GM18519 (cell line): ENCODE results near the gene PIPOX.
"Not testable (repeated sequence)": the region's sequence is repeated elsewhere in the genome, so short reads cannot be mapped to it uniquely, and the experiment has no call there.

Experiments used
- ATAC-seq: cut with Tn5 transposase; IDR thresholded peaks from one replicate; pipeline ENCODE4 v1.9.1; 2021; ENCODE audit warnings: mild to moderate bottlenecking, moderate library complexity; ENCODE audit not compliant: unreplicated experiment, low FRiP score

PIPOX gene

DNA sequence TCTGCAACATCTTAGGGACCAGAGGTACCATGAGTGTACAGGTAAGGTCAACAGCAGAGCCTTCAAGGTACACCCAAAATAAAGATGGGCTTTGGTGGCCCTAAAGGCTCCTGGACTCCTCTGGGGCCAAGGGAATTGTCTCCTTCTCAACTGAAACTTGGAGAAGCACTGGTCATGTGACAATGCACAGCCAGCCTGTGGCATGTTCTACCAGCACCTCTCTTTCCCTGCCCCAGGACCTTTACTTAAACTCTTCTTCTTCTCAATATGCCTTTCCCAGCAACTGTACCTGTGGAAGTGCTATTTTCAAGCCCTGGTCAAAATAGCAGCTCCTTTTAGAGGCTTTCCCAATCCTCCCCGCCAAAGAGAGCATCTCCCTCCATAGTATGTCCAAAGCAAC is 28.4 kb downstream of the PIPOX start:
- no peak for ATAC-seq

DNA sequence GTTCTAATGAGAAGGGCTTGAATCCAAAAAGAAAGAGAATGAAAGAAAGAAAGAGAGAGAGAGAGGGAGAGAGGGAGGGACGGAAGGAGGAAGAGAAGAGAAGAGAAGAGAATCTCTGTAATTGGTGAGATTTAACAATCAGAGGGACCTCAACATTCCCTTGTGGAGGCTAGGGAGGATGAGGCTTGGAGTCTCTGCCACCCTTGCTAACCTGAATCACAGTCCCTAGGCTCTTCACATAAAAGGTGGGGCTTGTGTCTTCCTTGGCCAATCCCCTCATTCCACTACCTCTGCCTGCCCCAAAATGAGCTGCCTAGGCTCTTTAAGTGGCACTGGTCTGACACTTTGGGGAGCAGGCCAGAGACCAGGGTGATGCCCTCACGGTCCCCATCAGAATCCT is 30.1 kb downstream of the PIPOX start:
- no peak for ATAC-seq

DNA sequence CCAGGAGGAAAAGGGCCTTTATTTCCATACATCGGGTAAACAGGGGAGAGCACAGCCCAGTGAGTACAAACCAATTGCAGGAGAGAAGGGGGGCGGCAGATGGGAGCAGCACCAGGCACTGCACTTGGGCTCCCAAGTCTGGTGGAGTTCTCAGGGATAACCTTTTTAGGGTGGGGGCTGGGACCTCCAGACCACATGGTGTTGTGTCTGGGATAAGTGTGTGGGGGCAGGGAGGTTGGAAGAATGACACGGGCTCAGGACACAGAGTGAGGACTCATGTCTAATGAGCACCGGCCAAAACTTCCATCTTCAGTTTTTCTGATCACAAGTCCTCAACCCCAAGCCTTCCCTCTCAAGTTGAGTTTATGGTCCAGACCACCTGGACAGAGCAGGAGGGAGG is 30.6 kb downstream of the PIPOX start:
- ATAC-seq: no peak

DNA sequence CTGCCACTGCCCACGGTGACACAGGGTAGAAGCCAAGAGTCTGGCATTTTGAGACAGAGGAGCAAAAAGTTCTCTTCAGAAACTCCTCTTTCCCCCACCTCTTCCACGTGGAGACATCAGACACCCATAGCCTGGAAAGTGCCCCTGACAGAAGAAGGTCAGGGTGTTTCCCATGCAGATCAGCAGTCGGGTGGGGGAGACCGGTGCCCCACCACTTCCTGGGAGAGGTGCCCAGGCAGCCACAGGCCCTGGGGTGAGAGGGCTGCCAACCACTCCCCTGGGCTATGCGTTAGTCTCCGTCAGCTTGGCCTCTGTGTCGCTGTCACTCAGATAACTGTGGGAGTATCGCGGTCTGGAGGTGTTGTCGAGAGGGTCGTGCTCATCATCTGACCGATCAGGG is 31.5 kb downstream of the PIPOX start:
- ATAC-seq: no peak

DNA sequence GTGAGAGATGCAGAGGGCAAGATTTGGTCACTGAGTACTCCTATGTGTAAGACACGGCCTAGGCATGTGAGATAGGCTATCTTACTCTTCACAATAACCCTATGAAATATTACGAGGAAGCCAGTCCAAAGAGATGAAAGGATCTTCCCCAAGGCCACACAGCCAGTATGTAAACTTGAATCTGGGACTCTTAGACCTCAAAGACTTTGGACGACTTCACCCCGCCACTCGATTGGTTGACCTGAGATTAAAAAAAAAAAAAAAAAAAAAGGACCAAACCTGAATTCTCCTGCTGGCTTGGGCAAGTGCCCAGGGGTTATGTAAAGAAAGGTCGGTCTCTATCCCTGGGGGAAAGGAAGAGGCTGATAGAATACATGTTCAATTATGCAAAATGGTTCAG is 33.1 kb downstream of the PIPOX start:
- ATAC-seq: no peak

DNA sequence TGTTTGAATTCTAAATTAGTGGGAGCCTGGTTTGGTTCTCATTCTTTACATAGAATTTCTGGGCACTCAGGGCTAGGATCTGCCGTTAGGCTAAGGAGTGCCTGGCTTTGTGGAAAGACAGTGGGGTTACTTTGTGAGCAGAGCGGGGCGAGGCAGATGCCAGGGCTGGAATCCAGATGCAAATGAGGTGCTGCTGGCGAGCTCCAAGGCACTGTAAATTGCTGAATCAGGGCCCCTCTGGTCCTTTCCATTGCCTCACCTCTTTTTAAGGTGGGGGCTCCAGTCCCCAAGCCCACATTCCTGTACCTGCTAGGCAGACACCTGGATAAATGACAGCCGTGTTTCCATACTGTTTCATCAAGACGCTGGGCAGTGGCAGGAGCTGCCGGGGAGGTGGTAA is 33.8 kb downstream of the PIPOX start:
- ATAC-seq: no peak

DNA sequence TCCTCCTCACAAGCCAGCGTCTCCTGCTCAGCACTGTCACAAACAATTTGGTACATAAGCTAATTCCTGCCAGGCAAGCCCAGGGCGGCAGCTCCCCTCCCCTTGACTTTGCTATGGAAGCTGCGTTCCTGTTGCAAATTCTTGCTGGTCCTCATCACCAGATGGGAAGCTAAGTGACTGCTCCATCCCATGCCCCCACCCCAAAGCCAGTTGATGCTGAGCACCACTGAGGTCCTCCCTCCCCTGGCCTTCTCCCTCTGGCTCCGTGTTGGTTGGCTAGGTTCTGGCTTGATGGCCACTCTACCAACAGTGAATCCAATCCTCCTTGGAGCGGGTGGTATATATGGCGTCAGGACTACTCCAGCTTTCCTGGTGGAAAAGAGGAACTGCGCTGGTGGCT is 34.4 kb downstream of the PIPOX start:
- ATAC-seq: no peak

DNA sequence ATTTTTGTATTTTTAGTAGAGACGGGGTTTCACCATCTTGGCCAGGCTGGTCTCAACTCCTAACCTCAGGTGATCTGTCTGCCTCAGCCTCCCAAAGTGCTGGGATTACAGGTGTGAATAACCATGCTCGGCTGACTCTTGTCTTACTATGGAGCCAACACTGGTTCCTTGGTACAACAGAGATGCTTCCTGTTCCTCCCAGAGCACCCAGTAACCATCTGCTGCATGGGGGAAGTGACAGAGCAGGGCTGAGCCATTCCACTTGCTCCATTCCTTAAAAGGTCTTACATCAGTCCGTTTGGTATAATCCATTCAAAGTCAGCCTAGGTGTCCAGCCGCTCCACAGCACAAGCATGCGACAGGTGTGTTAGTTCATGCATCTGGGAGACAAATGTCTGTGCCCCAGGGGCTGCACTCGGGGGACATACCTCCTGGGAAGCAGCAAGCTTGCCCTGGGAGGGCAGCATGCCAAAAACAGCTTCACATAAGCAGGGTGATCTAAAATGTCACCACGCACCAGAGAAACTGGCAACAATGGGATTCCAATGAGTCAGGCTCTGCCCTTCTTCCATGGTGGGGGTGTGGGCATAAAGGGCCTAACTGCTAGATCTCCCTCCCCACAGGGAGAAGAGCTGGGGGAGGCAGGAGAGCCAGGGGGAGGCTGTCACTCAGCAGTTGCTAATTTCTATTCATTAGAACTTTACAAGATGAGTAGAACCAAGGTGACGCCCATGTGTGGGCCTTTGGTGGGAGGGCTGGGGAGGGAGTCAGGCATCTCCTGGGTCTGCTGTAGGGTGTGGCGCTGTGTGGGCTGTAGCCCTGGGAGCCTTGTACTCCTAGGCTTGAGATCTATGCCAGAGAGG is 35.5 kb downstream of the PIPOX start:
- no peak for ATAC-seq

DNA sequence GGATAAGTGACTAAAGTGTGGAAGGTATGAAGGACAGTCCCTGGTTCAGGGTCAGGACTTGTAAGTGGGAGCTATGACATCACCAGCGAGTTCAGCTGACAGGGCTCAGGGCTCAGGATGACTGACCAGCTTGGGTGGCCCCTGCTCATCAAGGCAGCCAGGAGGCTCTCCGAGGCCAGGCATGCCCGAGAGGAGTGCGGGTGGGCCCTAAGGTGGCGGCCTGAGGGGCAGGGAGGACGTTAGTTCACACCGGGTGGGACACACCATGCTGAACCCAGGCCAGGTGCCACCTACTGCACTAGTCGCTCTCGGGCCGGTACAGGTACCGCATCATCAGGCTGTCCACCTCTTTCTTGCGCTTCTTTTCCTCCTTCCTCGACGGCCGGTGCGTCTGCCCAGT is 36.5 kb downstream of the PIPOX start:
- no peak for ATAC-seq

DNA sequence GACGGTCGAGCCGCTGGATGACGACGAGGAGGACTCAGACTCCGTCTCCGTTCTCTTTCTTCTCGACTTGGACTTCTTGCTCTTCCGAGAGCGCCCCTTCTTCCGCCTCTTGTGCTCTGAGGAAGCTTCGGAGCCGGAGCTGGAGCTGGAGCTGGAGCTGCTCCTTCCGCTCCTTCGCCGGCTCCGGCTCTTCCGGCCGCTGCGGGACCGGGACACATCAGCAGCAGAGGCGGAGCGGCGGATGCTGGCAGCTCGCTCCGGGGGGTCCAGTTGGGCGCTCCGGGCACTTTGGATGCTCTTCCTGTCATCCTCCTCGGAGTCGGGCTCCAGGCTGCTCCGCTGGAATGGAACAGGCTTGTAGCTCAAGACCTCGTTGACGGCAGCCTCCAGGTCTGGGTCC is 36.9 kb downstream of the PIPOX start:
- ATAC-seq: no peak

DNA sequence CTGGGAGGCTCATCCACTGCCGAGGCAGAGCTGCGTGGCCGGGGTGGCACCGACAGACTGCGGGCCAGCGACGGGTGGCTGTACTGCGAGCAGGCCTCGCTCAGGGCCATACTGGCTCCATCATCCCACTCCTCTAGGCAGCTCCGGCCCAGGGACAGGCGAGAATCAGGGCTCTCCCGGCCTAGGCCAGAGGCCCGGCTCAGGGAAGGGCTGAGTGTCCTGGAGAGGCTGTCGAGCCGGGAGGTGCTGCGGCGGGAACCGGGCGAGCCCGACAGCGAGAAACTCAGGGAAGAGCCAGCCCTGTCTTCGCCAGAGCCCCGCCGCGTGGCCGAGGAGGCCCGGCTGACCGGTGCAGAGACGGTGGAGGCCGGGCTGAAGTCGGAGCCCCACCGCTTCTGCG is 37.4 kb downstream of the PIPOX start:
- no peak for ATAC-seq

DNA sequence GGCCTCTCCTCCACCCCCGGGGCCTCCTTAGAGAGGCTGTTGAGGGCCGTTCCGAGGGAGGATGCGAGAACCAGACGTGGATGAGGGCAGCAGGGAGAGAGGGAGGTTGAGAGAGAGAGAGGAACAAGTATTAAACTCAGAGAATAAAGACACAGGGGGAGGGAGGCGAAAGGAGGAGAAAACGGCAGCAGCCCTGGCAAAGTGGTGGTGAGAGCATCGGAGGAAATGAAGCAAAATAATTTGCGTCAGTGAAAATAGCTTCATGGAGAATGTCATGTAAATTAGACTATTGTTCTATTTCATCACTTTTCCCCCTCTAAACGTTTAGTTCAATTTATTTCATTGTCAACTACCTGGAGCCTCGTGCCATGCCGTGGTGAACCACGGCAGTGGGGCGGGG is 38.0 kb downstream of the PIPOX start:
- ATAC-seq: no peak

DNA sequence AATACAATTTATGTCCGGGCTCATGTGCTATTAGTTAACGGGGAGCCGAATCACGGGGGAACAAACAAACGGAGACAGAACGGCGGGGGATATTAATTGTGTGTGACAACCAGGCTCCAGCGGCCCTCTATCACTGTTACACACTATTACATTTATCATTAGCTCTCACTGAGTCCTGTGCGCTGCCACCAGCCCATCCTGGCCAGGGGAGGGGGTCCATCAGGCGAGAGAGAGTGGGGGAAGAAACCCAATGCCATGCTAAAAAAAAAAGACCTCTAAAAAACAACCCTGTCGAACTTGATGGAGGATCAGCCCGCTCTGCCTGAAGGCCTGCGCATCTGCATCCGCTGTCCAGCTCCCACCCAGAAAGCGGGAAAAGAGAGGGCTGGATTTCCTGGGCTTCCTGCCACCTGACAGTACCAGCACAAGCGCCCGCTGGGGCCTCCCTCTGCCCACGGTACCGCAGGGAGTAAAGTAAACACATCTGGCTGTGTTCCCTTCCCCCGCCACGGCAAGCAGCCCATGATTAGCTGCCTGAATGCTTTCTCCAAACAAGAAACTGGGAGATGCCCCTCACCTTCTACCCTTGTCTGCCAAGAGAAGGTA is 41.7 kb downstream of the PIPOX start:
- no peak for ATAC-seq

DNA sequence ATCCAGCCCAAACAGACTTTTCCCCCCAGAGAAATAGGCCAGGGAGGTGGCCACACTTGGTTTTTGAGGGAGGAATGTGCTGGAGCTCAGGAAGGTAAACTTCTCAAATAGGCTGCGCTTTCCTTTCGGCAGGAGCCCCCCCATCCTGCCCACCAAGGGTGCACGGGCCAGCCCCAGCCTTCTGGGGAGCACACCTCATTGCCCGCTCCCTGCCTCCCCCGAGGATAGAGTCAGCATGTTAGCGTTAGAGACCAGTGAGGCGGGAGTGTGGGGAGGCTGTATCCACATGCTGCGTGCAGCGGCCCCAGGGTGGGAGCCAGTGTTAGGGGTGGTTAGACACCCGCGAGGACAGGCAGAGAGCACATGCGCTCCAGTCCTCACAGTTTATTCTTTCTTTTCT is 42.3 kb downstream of the PIPOX start:
- no peak for ATAC-seq

DNA sequence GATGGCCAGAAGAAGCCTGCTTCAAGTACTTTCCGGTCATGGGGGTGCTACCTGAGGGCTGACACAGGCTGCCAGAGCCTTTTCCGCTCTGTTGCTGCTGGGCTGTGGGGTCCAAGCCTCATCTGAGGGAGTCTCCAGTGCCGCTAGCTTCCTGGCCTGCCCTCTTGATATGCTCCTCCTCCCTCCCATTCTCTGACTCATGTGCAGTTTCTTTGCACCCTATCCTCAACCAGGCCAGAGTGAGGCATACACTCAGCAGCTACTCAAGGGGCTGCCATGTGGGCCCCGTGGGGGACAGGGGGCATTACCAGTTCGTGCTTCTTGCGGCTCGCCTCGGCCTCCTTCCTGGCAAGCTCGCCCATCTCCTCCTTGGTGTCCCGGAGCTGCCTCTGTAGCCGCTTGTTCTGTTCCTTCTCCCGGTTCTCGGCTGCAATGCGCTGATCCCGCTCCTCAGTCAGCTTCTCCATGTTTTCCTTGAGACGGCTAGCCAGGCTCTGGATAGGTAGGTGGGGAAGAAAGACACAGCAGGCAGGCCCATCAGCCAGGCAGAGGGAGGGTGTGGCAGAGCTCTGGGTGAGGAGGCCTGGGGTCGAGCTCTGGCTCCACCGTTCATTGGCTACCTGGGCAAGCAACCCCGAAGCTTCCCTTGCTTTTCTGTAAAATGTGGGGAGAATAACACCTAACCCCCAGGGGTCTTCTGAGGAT is 43.8 kb downstream of the PIPOX start:
- no peak for ATAC-seq

DNA sequence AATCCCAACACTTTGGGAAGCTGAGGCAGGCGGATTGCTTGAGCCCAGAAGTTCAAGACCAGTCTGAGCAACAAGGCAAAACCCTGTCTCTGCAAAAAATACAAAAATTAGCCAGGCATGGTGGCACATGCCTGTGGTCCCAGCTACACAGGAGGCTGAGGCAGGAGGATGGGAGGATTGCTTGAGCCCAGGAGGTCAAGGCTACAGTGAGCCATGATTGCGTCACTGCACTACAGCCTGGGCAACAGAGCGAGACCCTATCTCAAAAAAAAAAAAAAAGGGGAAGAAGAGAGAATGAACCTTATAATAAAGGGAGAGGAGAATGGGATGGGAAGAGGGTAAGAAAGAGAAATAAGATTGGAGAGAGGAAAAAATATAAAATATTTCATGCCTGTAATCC is 45.8 kb downstream of the PIPOX start:
- ATAC-seq: not testable (repeated sequence)

DNA sequence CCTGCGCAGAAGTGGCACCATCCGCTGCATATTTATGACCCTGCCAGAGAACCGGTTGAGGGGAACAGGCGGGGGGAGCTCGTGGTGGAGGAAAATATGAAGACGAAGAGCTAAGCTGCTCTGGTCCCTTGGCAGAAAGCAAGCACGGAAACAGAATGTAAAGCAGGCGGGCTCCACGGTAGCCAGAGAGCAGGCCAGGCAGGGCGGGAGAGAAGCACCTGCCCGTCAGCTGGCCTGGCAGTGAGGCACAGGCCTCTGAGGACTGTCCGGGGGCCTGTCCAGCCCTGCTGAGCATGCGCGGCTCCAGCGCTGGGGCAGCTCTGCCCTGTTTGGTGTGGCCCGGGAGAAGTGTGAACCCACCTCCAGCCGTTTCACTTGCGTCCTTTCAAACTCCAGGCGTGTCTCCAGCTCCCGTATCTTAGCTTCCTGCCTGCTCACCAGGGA is 46.7 kb downstream of the PIPOX start:
- ATAC-seq: no peak

DNA sequence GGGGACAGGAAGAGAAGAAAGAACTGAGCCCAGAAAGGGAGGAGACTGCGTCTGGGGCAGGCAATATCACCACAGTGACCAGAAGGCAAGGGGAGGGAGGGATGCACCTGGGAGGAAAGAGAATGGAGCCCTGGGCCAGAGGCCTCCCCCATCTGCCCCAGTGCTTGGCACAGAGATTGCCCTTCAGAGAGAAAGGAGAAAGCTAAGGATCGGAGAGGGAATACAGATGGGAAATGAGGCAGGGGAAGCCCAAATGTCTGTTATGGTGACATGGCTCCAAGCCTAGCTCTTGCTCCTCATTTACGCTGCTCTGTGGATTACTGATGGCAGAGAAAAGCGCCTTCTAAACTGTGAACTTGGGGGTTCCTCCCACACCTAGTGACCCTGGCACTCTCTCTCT is 47.2 kb downstream of the PIPOX start:
- no peak for ATAC-seq

DNA sequence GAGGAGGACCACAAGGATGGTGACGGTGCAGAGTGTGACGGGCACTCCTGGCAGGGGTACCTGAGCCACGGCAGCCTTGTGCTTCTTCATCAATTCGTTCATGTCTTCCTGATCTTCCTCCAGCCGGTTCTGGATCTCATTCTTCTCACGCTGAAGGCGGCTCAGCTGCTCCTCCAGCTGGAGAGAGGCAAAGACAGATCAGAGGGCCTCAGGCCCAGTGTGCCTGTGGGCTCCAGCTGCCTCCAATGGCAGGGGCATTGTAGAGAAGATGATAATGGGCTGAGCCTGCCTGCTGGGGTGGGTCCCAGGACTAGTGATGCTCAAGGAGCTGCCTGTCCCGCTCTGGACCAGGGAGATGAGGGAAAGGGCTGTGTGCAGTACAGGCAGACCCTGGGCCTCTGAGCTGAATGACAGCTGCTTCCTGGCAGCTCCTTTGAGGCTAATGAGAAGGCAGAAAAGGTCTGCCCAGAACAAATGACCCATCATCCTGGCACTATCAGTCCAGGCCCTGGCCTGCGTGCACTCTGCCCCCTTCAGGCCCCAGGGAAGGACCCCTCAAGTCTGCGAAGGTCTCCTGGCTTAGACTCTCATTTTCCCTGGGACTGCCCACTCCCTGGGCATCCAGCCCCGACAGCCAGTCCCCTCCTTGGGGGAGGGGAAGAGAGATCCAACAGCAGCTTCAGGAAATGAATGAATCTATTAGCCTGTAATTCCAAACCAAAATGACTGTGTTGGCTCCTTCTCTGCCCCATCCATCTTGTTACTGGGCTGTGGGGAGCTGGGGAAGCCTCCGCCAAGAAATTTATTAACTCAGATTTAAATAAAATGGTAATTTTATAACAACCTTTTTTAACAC is 48.0 kb downstream of the PIPOX start:
- no peak for ATAC-seq

DNA sequence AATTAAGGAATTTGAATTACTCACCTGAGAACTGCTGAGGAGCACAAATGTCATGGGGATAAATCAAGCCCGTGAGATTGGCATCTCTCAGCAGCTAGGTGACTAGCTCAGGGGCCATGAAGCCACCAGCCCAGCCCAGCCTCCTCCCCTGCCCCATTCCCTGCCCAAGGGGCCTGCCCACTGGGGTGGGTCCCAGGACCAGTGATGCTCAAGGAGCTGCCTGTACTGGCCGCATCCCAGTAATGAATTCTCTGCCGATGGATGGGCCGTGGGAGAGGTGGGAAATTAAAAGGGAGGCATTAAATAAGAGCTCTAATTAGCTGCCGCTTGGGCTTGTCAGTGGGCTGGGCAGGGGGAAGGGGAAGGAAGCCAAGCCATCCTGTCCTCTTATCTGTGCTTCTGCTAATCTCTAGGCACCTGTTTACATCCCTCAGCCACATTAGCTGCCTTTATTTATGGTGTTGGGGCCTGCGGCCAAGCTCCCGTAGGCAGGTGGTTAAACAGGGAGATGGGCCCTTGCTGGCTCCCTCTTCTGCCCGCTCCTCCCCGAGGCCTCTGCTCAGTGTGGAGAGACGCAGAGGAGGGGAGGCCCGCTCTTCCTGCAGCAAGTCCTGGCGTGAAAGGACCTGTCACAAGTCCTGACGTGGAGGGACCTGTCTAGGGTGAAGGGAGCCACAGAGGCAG is 48.8 kb downstream of the PIPOX start:
- ATAC-seq: no peak
